Measurements from ENCODE around the gene REXO2. TPM values are rescaled to one million over a fixed set of nuclear protein-coding genes. Genes with fewer than 3 reads are reported as not detected.

REXO2 gene
- total and polyA plus RNA-seq, 2 donors (not counting 1 experiment from before 2014, with no cell fraction given): 27.7 to 37.2 TPM

GRCh38 chr11:114478001-114478410 lies 38.7 kb downstream of the REXO2 start:
- POLR2A ChIA-PET: no interaction called here
- Mint-ChIP-seq H3K27ac (no peak overlapping the region), H3K9me3 (ENCODE audit: insufficient read depth) (no peaks in the 10 kb centered on the region), H3K4me1 (peaks cover 8% of the 10 kb centered on the region), H3K4me3 (no peak overlapping the region), H3K27me3 (peaks cover 5% of the 10 kb centered on the region)
- Histone ChIP-seq H3K9me3 (ENCODE audit: control extremely low read depth in 1 of 3, control insufficient read depth in 2 of 3, insufficient read depth in 1 of 3, low read length in 2 of 3) (no peaks in the 10 kb centered on the region), H3K4me3 (ENCODE audit: control extremely low read depth in 1 of 5, extremely low read depth in 1 of 5, insufficient read depth in 1 of 5, low read depth in 2 of 5, low read length in 4 of 5) (no peak overlapping the region), H3K4me1 (ENCODE audit: control insufficient read depth in 2 of 2, insufficient read depth in 2 of 2, low read length in 2 of 2) (no peaks in the 10 kb centered on the region), H3K79me2 (ENCODE audit: control insufficient read depth, insufficient read depth, low read length) (no peaks in the 10 kb centered on the region), H3K4me2 (replicated peaks; ENCODE audit: low read depth, low read length, poor library complexity, severe bottlenecking) (no peak overlapping the region), H3K27me3 (replicated peaks in 1 of 4; ENCODE audit: control extremely low read depth in 1 of 4, control insufficient read depth in 3 of 4, insufficient read depth in 4 of 4, low read length in 3 of 4) (no peaks in the 10 kb centered on the region), H3K36me3 (replicated peaks in 1 of 2; ENCODE audit: control extremely low read depth in 1 of 2, control insufficient read depth in 1 of 2, extremely low read depth in 1 of 2, insufficient read depth in 2 of 2, low read length in 1 of 2) (no peaks in the 10 kb centered on the region), H2AFZ (ENCODE audit: insufficient read depth, low read depth, low read length, poor library complexity, severe bottlenecking) (no peak overlapping the region), H3K9ac (ENCODE audit: low read length) (no peak overlapping the region), H4K20me1 (ENCODE audit: control insufficient read depth, insufficient read depth, low read length, poor library complexity, severe bottlenecking) (no peaks in the 10 kb centered on the region), H3K27ac (ENCODE audit: low read length in 2 of 2) (no peak overlapping the region)
- DNase-seq: no peak
- WGBS (ENCODE audit: insufficient coverage): no CpG with 5 or more reads among the region's 2 CpGs
- CTCF ChIA-PET: no interaction called here
- no peak for TF ChIP-seq EZH2 (IDR thresholded peaks at IDR 0.05; ENCODE audit: borderline replicate concordance, insufficient read depth, low read depth, low read length, poor library complexity, severe bottlenecking)
- no peak for TF ChIP-seq CTCF (IDR thresholded peaks at IDR 0.05)
- no peak for ATAC-seq (ENCODE audit: low read depth)
- intact Hi-C loops (cut with micrococcal nuclease): no loop called here

- Histone ChIP-seq H3K27ac (ENCODE audit: low read length in 2 of 2) (no peak overlapping the region), H3K4me1 (ENCODE audit: control insufficient read depth in 2 of 2, insufficient read depth in 2 of 2, low read length in 2 of 2) (no peaks in the 10 kb centered on the region), H3K27me3 (replicated peaks in 1 of 4; ENCODE audit: control extremely low read depth in 1 of 4, control insufficient read depth in 3 of 4, insufficient read depth in 4 of 4, low read length in 3 of 4) (no peaks in the 10 kb centered on the region), H3K4me2 (replicated peaks; ENCODE audit: low read depth, low read length, poor library complexity, severe bottlenecking) (no peak overlapping the region), H3K4me3 (ENCODE audit: control extremely low read depth in 1 of 5, extremely low read depth in 1 of 5, insufficient read depth in 1 of 5, low read depth in 2 of 5, low read length in 4 of 5) (no peak overlapping the region), H3K9ac (ENCODE audit: low read length) (no peak overlapping the region), H2AFZ (ENCODE audit: insufficient read depth, low read depth, low read length, poor library complexity, severe bottlenecking) (no peak overlapping the region), H3K36me3 (replicated peaks in 1 of 2; ENCODE audit: control extremely low read depth in 1 of 2, control insufficient read depth in 1 of 2, extremely low read depth in 1 of 2, insufficient read depth in 2 of 2, low read length in 1 of 2) (no peaks in the 10 kb centered on the region), H3K79me2 (ENCODE audit: control insufficient read depth, insufficient read depth, low read length) (no peaks in the 10 kb centered on the region), H3K9me3 (ENCODE audit: control extremely low read depth in 1 of 3, control insufficient read depth in 2 of 3, insufficient read depth in 1 of 3, low read length in 2 of 3) (no peaks in the 10 kb centered on the region), H4K20me1 (ENCODE audit: control insufficient read depth, insufficient read depth, low read length, poor library complexity, severe bottlenecking) (no peaks in the 10 kb centered on the region)
- Mint-ChIP-seq H3K27me3 (peaks cover 4% of the 10 kb centered on the region), H3K4me1 (peaks cover 8% of the 10 kb centered on the region), H3K4me3 (no peak overlapping the region), H3K9me3 (ENCODE audit: insufficient read depth) (no peaks in the 10 kb centered on the region), H3K27ac (no peak overlapping the region)
- no peak for DNase-seq
- intact Hi-C loops (cut with micrococcal nuclease): no loop called here
- no peak for ATAC-seq (ENCODE audit: low read depth)
- POLR2A ChIA-PET: no interaction called here
- TF ChIP-seq CTCF (IDR thresholded peaks at IDR 0.05): no peak
- TF ChIP-seq EZH2 (IDR thresholded peaks at IDR 0.05; ENCODE audit: borderline replicate concordance, insufficient read depth, low read depth, low read length, poor library complexity, severe bottlenecking): no peak
- WGBS (ENCODE audit: insufficient coverage): 92% methylated on average over 4 of the region's 4 CpGs
- CTCF ChIA-PET: no interaction called here
Measured at GRCh38 chr11:114478768-114479167, 39.5 kb downstream of the REXO2 start.
